ENCODE results near the gene SLC38A1.
A peak's percentile ranks its signal among the peaks of the same experiment; 100 is the strongest.
"Not testable (repeated sequence)": the region's sequence is repeated elsewhere in the genome, so short reads cannot be mapped to it uniquely, and the experiment has no call there.

The SLC38A1 gene

DNA sequence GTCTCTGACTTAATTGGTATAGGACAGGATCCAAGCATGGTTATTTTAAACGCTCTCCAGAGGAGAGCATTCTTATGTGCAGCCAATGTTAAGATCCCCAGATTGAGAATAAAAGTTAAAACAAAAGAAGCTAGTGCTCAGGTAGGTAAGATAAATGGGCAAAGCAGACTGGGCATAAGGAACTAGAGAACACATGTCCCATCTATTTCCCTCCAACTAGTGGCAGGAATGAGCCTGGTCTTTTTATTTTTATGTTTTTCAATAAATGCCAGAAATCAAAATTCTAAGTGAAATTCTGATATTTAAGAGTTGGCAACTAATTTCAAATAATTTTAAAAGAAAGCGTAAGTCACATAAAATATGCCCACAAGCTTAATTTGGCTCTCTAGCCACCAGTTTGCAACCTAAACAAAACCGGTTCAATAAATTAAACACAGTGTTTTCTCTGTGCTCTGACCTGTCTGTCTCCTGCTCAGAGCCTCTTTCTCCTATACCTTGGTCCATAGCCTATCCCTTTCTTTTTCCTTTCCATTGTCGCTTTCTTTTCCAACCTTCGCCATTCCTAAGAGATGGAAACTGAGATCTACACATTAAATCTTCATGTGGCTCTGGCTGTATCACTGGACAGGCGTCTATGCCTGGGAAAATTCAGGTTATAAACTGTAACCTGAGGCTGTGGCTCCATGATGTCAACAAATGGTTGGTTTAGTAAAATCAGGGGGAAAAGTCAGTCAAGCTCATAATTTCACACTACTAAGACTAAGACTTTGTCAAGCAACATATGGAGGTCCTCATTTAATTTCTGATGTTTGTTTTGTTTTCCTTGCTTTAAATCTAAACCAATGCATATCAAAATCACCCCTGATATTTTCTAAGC lies 5.5 kb downstream of the SLC38A1 start:
- no peak for ATAC-seq

DNA sequence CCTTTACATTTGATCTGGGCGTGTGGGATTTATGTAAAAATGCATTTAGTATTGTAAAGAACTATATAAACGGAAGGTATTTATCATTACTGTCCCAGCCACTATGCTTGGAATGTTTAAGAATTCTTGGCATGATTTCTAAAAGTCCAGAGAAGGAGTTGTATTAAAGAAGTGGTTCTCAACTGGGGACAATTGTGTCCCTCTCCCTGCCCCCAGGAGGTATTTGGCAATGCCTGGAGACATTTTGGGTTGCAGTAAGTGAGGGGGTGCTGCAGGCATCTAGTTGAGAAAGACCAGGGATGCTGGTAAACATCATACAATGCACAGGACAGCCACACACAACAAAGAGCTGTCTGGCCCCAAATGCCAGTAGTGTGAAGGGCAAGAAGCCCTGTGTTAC lies 7.2 kb downstream of the SLC38A1 start:
- ATAC-seq, result no peak

DNA sequence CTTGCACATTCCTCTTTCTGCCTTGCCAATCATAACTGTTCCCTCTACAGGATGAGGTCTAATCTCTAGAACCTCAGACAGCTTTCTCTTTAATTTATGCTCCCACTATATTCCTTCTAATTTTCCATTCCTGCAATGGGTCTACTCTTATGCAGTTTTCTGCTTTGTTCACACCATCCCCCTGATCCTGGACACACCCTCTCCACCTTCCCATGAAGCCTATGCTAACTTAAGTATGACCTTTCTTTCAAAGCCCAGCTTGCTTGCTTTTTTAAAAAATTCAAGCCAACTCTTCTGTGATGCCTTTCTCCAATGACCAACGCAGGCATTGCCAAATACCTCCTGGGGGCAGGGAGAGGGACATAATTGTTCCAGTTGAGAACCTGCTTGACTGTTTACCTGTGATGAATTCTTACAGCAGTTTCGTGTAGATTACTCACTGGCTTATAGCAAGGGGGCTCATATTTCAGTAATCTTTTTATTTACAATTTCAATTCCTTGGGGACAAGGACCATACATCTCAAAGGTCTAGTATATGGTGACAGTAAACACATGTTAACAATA lies 7.8 kb downstream of the SLC38A1 start:
- no peak for ATAC-seq

DNA sequence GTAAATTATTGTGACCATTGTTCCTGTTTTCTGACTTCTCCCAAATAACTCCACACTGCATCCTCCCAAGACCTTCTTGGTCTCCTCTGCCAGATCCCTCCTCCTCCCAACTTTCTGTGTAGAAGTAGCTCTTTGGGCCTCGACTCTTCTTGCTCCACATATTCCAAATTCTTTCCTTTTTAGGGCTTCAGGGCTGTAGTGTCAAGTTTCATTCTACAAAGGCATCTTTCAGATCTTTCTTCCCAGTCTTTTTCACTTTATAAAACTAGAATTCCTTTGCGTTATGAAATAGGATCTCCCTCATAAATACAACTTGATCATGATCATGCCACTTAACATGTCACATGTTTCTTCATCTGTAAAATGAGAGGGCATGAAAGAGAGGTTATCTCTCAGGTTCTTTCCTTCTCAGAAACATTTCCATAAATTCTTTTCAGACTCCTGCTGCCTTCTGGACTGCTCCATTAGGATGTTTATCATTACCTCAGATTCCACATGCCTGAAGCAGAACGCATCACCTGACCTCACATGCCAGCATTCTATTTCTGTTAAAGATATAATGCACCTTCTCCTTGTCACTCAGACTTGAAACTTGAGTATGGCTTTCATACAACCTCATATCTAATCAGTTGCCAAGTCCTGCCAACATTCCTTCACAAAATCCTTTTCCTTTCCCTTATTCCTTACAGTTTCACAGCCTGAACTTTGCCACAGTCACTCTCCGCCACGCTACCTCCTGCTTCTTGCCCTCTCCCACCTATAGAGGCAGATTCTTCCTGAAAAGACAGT lies 8.5 kb downstream of the SLC38A1 start:
- no peak for ATAC-seq

DNA sequence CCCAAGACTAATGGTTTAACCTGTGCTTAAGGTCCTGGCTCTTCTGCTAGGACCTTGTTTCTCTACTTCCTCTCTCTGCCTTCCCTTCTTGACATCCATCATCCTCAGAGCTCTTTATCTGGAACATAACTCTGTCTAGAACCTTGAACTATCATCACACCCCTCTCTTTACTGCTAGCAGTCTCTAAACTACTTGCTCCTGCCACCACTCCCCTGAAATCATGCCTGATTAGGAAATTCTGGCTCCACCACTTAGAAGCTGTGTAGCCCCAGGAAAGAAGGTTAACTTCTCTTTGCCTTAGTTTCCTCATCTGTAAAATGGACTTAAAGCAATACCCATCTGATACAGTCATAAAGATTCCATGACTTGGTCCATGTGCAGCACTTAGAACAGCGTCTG lies 9.1 kb downstream of the SLC38A1 start:
- no peak for ATAC-seq

DNA sequence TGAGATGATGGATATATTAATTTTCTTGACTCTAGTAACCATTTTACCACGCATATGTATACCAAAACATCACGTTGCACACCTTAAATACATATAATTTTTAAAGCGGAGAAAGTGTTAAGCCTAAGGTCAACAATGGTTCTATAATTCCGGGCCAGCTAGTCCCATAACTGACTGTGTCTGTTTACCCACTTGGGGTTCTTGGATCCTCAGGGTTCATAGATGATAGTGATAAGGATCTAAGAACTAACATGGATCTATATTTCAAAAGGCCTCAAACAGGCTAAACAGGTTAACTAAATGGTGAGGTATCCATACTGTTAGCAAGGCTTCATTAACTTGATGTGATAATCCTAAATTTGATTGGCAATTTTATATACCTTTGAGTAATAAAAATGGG lies 9.8 kb downstream of the SLC38A1 start:
- ATAC-seq, result no peak

DNA sequence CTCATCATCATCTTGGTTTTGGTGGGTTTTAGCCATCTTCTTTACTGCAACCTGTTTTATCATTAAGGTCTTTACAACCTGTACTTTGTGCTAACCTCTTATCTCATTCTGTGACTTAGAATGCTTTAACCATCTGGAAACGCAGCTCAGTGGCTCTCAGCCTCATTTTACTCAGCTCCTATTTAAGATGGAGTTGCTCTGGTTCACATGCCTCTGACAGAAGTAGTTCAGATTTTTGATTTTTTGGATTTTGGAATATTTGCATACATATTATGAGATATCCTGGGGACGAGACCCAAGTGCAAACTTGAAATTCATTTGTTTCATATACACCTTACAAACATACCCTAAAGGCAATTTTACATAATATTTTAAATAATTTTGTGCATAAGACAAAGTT lies 10.7 kb downstream of the SLC38A1 start:
- ATAC-seq, result no peak

DNA sequence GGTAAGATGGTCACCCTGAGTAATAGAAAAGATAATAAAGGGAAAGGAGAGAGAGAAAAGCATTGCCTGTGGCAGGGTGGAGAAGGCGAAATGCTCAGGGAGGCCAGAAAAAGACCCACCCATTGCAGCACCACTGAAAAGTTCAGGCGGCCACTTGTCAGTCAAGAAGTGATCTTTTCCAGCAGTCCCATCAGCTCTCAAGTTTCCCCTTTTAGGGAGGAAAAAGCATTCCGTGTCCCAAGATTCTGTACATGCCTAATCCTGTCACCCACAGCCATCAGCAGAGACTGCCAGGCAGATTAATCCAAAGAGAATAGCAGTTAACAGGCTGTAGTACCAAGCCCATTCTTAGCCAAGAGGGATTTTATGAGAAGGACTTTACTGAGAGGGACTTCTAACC lies 11.9 kb downstream of the SLC38A1 start:
- ATAC-seq, result no peak

DNA sequence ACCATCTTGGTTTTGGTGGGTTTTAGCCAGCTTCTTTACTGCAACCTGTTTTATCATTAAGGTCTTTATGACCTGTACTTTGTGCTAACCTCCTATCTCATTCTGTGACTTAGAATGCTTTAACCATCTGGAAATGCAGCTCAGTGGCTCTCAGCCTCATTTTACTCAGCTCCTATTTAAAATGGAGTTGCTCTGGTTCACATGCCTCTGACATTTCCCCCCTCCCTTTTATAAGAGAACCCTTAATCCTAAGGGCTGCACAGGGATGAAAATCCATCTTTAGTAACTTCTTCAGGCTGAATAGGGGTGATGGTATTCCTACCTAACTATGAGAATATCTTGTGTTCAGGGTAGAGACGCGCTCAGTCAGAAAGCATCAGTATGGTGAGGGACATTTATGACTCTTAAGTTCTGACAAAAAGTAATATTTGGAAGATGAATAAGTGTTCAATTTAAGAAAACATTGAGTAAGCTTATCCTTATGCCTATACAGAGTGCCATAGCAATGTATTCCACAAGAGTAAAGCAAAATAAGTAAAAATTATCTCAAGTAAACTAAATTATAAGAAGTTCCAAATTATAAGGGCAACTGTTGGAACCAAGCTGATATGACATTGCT lies 15.2 kb downstream of the SLC38A1 start:
- ATAC-seq, result peak in 1 of 2 donors; percentile 43

DNA sequence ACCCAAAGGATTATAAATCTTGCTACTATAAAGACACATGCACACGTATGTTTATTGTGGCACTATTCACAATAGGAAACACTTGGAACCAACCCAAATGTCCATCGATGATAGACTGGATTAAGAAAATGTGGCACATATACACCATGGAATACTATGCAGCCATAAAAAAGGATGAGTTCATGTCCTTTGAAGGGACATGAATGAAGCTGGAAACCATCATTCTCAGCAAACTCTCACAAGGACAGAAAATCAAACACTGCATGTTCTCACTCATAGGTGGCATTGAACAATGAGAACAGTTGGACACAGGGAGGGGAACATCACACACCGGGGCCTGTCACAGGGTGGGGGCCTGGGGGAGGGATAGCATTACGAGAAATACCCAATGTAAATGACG lies 16.8 kb downstream of the SLC38A1 start:
- ATAC-seq, result not testable (repeated sequence)

DNA sequence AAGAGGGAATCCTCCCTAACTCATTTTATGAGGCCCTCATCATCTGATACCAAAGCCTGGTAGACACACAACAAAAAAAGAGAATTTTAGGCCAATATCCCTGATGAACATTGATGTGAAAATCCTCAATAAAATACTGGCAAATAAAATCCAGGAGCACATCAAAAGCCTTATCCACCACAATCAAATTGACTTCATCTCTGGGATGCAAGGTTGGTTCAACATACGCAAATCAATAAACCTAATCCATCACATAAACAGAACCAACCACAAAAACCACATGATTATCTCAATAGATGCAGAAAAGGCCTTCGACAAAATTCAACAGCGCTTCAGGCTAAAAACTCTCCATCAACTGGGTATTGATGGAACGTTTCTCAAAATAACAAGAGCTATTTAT lies 18.9 kb downstream of the SLC38A1 start:
- not testable (repeated sequence) for ATAC-seq

DNA sequence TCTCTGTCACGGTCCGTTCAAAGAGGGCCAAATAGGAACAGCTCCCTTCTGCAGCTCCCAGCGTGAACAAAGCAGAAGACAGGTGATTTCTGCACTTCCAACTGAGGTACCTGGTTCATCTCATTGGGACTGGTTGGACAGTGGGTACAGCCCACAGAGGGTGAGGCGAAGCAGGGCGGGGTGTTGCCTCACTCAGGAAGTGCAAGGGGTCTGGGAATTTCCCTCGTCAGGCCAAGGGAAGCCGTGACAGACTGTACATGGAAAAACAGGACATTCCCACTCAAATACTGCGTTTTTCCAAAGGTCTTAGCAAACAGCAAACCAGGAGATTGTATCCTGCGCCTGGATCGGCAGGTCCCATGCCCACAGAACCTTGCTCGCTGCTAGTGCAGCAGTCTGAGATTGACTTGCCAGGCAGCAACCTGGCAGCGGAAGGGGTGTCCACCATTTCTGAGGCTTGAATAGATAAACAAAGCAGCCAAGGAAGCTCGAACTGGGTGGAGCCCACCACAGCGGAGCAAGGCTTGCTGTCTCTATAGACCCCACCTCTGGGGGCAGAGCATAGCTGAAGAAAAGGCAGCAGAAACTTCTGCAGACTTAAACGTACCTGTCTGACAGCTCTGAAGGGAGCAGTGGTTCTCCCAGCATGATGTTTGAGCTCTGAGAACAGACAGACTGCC lies 22.7 kb downstream of the SLC38A1 start:
- no peak for ATAC-seq

DNA sequence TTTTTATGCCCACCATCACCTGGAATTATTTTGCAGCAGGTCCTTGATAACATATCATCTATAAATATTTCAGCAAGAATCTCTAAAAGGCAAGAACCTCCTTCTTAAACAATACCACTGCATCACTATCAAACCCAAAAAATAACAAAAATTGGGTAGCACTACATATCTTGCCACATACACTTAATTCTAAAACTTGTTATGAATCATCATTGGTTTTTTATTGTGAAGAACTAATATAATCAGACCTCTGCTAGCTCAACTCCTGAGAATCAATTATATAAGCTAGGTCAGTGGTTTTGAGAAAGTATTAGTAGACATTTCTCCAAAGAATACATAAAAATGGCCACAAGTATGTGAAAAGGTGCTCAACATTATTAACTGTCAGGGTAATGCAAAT lies 23.8 kb downstream of the SLC38A1 start:
- peak; percentile 35 to 53 for ATAC-seq

DNA sequence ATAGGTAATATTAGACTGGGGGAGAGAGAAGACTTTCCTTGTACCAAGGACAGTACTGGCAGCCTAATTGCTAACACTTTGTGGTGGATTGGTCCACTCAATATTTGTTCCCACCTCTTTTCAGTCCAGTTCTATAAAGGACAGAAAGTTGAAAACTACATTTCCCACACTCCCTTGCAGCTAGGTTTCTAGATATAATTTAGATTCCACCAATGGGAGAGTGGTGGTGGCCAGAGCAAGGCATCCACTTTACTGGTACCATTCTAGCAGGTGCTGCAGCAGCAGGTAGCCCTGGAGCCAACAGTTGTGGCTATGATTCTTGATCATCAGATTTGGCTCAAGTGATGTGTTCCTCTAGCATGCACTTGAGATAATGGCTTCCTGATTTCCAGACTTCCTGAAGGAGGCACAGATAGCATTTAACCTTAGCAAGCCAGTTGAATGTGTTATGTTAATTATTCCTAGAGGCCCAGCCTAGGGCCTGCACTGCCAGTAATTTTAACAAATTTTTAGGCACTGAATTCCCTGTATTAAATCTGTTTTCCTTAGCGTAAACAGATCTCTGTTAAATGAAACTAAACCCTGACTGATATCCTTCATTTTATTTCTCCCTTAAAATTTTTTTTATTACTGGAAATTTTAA lies 24.4 kb downstream of the SLC38A1 start:
- no peak for ATAC-seq

DNA sequence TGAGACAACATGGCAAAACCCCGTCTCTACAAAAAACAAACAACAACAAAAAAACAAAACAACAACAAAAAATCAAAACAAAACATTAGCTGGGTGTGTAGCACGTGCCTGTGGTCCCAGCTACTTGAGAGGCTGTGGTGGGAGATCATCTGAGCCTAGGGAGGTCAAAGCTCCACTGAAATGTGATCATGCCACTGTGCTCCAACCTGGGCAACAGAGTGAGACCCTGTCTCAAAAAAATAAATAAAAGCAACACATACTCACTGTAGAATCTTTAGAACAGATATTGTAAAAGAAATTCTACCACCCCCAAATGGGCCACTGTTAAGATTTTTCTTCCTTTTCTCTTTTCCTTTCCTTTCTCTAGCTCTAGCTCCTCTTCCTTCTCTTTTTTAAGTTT lies 26.3 kb downstream of the SLC38A1 start:
- ATAC-seq, result no peak

DNA sequence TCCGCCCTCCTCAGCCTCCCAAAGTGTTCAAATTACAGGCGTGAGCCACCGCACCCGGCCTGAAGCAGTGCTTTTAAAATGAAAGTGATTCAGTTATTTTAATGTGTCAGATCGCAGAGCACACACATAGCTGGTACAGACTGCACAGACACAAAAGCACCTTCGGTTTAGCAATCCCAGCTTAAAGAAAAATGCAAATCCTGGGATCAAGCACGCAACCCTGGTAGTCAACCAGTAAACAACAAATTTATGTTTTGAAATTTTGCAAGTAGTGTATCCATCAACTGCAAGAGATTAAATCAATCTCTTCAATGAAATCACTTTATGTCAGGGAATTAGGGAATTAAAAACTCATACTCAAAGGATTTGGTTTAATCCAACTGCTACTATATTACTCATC lies 28.4 kb downstream of the SLC38A1 start:
- ATAC-seq, result no peak

DNA sequence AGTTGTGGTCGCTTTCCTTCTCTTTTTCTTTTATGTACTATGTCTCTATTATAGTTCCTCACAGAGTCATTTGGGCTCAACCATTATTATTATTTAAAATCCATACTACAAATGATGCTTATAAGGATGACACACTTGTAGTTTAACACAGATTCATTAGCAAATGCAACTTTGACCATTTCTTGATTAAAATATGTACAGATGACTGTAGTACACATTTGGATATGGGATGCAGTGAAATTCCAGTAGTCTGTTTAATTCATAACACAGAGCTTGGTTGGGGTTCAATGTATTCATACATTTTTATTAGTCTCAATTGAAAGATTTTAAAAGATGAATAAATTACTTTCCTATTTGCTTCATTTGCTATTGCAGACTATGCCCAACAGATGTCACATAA lies 30.0 kb downstream of the SLC38A1 start:
- ATAC-seq, result no peak

DNA sequence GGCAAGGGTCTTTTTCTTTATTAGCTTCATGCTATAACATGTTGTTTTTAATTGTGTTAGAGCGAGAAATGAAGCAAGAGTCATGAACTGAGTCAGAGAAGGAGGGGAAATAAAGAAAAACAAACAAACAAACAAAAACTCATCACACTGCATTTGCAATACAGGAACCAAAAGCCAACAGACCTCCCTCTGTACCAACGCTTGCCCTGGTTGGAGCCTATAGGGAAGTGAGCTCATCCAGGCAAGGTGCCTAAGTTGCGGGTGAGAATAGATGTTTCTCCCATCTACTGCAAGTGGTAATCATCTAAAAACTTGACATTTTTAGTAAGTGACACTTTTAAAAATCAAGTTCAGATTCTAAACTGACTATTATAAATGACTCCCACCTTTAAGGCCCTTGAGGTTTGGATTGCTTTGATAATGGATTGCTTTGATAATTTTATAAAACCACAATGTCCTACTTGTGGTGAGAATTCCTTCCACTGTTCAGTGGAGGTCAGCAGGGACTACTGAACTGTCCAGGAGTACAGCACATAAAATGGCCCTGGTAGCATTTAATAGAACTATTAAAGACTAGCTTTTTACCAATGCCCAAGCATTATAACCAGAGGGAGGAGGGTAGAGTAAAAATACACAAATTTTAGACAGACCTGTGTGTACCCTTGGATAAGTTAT lies 31.3 kb downstream of the SLC38A1 start:
- ATAC-seq, result no peak

DNA sequence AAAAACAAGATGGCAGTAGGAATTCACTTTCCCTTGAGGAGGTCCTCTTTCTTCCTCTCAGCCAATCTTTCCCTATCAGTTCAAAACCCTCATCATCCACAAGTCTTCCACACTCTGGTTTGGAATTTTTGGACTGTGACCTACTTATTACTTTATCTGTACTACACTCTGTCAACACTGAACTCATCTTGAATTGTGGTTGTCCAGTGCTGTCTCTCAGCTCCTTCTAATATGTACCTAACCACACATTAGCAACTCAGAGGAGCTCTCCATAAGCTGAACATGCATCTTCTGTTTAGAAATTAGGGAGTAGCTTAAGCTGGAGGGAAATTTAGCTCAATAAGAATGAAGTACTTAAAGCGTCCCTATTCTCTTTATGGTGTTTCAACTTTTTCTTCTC lies 34.8 kb downstream of the SLC38A1 start:
- no peak for ATAC-seq

DNA sequence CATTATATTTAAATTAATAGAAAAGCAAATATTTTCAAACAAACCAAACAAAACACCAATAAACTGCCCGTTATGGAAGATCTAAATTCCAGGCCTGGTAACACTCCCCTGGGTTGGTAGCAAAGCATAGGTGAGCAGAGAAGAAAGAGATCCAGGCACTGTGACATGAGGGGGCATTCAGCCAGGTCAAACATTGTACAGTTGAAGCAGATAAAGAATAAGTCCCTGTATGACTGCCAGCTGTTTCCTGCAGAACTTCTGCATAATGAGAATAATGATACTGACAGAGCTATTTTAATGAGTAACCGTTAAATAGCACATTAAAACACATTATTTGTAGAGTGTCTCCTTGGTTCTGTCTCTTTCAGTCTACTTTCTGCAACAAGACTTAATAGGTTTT lies 35.4 kb downstream of the SLC38A1 start:
- no peak for ATAC-seq

DNA sequence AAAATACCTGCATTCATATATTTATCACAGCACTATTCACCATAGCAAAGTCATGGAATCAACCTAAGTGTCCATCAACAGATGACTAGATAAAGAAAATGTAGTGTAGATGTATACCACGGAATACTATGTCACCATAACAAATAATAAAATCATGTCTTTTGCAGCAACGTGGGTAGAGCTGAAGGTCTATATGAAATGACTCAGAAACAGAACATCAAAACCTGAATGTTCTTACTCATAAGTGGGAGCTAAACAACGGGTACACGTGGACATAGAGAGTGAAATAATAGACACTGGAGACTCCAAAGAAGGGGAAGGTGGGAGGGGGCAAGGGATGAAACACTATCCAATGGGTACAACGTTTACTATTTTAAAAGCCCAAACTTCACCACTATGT lies 37.9 kb downstream of the SLC38A1 start:
- peak; percentile 92 to 97 for ATAC-seq

DNA sequence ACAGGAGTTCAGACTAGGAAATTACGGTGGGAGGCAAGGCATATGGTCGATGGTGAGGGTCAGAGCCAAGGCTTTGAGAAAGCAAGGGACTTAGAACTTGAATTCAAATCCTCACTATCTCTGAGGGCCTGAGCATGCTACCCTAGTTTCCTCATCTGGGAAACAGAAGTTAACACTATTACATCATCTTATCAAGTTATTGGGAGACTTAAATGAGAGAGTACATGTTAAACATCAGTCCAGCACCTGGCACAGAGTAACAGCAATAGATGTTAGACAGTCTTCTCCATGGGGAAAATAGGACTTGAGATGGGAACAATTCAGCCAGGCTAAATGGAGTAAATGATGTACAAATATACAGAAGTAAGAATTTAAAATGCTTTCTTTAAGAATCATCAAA lies 38.5 kb downstream of the SLC38A1 start:
- ATAC-seq, result no peak
